SU-DHL-6 (cell line): Measurements from ENCODE around the gene APBB2.

Experiments
- H2AFZ ChIP-seq: fragments of 200-600 bp; sonication (generic); 2 replicates; pipeline ENCODE4 v1.6.1; 2014; ENCODE audit warnings: low read depth, mild to moderate bottlenecking, moderate library complexity, mixed read lengths, antibody characterized with exemption, low read length; ENCODE audit not compliant: severe bottlenecking
- H3F3A ChIP-seq: fragments of 200-600 bp; shearing (Covaris generic); 2 replicates; pipeline ENCODE4 v1.6.0; 2016; ENCODE audit warnings: antibody characterized with exemption, mild to moderate bottlenecking; ENCODE audit not compliant: insufficient read depth
- H3K27ac ChIP-seq: fragments of 200-600 bp; sonication (generic); 2 replicates; pipeline ENCODE4 v1.5.1; 2016; ENCODE audit warnings: low read depth, mild to moderate bottlenecking, low read length, moderate library complexity, mixed read lengths
- H3K27me3 ChIP-seq: fragments of 200-600 bp; sonication (generic), shearing (Covaris generic); 2 replicates; pipeline ENCODE4 v1.6.0; 2014; ENCODE audit warnings: mild to moderate bottlenecking, low read length
- H3K36me3 ChIP-seq: fragments of 200-600 bp; sonication (generic); 2 replicates; pipeline ENCODE4 v1.6.1; 2014; ENCODE audit warnings: mild to moderate bottlenecking, low read length, mixed read lengths
- H3K4me2 ChIP-seq: fragments of 300-600, 200-600 bp; shearing (Covaris generic), sonication (generic); 2 replicates; pipeline ENCODE4 v1.6.0; 2014; ENCODE audit warnings: low read length, low read depth, mild to moderate bottlenecking; ENCODE audit not compliant: poor library complexity, severe bottlenecking
- H3K4me3 ChIP-seq: fragments of 200-600 bp; sonication (generic); 2 replicates; pipeline ENCODE4 v1.5.1; 2014; ENCODE audit warnings: antibody characterized with exemption, low read length, mild to moderate bottlenecking, mixed read lengths; ENCODE audit not compliant: insufficient read depth, poor library complexity, severe bottlenecking
- H3K79me2 ChIP-seq: fragments of 200-600 bp; sonication (generic); 2 replicates; pipeline ENCODE4 v1.6.1; 2014; ENCODE audit warnings: mild to moderate bottlenecking, low read length, moderate library complexity; ENCODE audit not compliant: insufficient read depth
- H3K9ac ChIP-seq: fragments of 200-600 bp; sonication (generic); 2 replicates; pipeline ENCODE4 v1.7.0; 2014; ENCODE audit warnings: mild to moderate bottlenecking, low read length
- H3K9me2 ChIP-seq: fragments of 200-600 bp; sonication (generic); replicated peaks from 2 replicates; pipeline ENCODE4 v1.6.1; 2014; ENCODE audit warnings: low read length; ENCODE audit not compliant: insufficient read depth
- H3K9me3 ChIP-seq: fragments of 200-600 bp; sonication (generic); 2 replicates; pipeline ENCODE4 v1.6.1; 2014; ENCODE audit warnings: low read length, mixed read lengths; ENCODE audit not compliant: insufficient read depth
- H4K20me1 ChIP-seq: fragments of 200-600 bp; sonication (generic); 2 replicates; pipeline ENCODE4 v1.6.1; 2014; ENCODE audit warnings: low read depth, mild to moderate bottlenecking, antibody characterized with exemption, low read length, moderate library complexity, mixed read lengths
- CTCF ChIP-seq: fragments of 200-600 bp; sonication (generic); IDR thresholded peaks from one replicate; pipeline ENCODE4 v1.5.1; 2017; ENCODE audit warnings: antibody characterized with exemption, mild to moderate bottlenecking, low read length, moderate library complexity; ENCODE audit not compliant: insufficient read depth, poor library complexity, severe bottlenecking
- EZH2phosphoT487 ChIP-seq: fragments of 200-600 bp; sonication (generic), shearing (Covaris generic); conservative IDR thresholded peaks from 2 replicates; pipeline ENCODE4 v1.6.1; 2018; ENCODE audit warnings: mild to moderate bottlenecking, antibody characterized with exemption, low read length, moderate library complexity, mixed read lengths

The APBB2 gene

GRCh38 chr4:41057467-41057866, 156.9 kb downstream of the APBB2 start:
- H3K27me3 ChIP-seq = no peaks in the 10 kb centered on the region
- H3K4me3 ChIP-seq = no peak overlapping the region
- H3K4me2 ChIP-seq = no peak overlapping the region
- H3K9me2 ChIP-seq = no peaks in the 10 kb centered on the region
- H2AFZ ChIP-seq = no peak overlapping the region
- H4K20me1 ChIP-seq = no peaks in the 10 kb centered on the region
- no peaks in the 10 kb centered on the region for H3K36me3 ChIP-seq
- no peak overlapping the region for H3K27ac ChIP-seq
- H3K9ac ChIP-seq = no peak overlapping the region
- H3F3A ChIP-seq = no peaks in the 10 kb centered on the region
- 0 out of 2 replicates have a peak, but pooled peaks cover 8% of the 10 kb centered on the region for H3K79me2 ChIP-seq
- no peaks in the 10 kb centered on the region for H3K9me3 ChIP-seq
- TF ChIP-seq CTCF (no peak), EZH2phosphoT487 (no peak)

GRCh38 chr4:41052287-41052686, 162.1 kb downstream of the APBB2 start:
- TF ChIP-seq CTCF (no peak), EZH2phosphoT487 (no peak)
- no peaks in the 10 kb centered on the region for H3F3A ChIP-seq

GRCh38 chr4:41050880-41051775, 163.2 kb downstream of the APBB2 start:
- H2AFZ ChIP-seq = no peak overlapping the region

More at GRCh38 chr4:41052287-41052686, 162.1 kb downstream of the APBB2 start:
- Histone ChIP-seq H3K36me3 (no peaks in the 10 kb centered on the region), H3K27ac (no peak overlapping the region), H3K9ac (no peak overlapping the region), H2AFZ (no peak overlapping the region), H3K9me2 (no peaks in the 10 kb centered on the region), H3K9me3 (no peaks in the 10 kb centered on the region), H4K20me1 (no peaks in the 10 kb centered on the region), H3K4me3 (no peak overlapping the region), H3K4me2 (no peak overlapping the region), H3K79me2 (no peaks in the 10 kb centered on the region; the same call in 1 of the 2 replicates), H3K27me3 (no peaks in the 10 kb centered on the region)

More at GRCh38 chr4:41050880-41051775, 163.2 kb downstream of the APBB2 start:
- H3K9ac ChIP-seq = no peak overlapping the region
- no peaks in the 10 kb centered on the region for H3K36me3 ChIP-seq
- no peaks in the 10 kb centered on the region for H3K27me3 ChIP-seq
- H3K4me2 ChIP-seq = no peak overlapping the region
- no peak overlapping the region for H3K27ac ChIP-seq
- no peaks in the 10 kb centered on the region for H4K20me1 ChIP-seq
- no peaks in the 10 kb centered on the region for H3F3A ChIP-seq
- H3K9me2 ChIP-seq = no peaks in the 10 kb centered on the region
- TF ChIP-seq EZH2phosphoT487 (no peak), CTCF (no peak)
- H3K4me3 ChIP-seq = no peak overlapping the region
- no peaks in the 10 kb centered on the region; the same call in 1 of the 2 replicates for H3K79me2 ChIP-seq
- no peaks in the 10 kb centered on the region for H3K9me3 ChIP-seq
